ENCODE results near the gene MYH15.

DNA sequence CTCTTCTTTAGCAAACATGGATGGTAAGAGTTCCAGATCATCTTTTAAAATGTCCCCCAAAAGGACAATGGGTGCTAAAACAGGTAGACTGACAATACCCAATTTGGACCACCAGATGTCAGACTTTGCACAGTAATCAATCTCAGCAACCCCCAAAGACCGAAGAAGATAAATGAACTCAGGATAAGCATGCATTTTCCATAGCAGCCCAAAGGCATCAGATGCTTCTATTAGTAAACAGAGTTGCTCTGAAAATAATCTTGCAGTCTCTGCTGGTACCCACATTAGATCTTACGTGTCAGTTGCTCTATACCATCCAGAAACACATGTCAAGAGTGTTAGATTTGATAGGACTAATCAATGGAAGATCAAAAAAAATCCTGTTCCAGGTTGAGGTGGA lies 20.6 kb downstream of the MYH15 start:
- TF ChIP-seq, protein P1, sequence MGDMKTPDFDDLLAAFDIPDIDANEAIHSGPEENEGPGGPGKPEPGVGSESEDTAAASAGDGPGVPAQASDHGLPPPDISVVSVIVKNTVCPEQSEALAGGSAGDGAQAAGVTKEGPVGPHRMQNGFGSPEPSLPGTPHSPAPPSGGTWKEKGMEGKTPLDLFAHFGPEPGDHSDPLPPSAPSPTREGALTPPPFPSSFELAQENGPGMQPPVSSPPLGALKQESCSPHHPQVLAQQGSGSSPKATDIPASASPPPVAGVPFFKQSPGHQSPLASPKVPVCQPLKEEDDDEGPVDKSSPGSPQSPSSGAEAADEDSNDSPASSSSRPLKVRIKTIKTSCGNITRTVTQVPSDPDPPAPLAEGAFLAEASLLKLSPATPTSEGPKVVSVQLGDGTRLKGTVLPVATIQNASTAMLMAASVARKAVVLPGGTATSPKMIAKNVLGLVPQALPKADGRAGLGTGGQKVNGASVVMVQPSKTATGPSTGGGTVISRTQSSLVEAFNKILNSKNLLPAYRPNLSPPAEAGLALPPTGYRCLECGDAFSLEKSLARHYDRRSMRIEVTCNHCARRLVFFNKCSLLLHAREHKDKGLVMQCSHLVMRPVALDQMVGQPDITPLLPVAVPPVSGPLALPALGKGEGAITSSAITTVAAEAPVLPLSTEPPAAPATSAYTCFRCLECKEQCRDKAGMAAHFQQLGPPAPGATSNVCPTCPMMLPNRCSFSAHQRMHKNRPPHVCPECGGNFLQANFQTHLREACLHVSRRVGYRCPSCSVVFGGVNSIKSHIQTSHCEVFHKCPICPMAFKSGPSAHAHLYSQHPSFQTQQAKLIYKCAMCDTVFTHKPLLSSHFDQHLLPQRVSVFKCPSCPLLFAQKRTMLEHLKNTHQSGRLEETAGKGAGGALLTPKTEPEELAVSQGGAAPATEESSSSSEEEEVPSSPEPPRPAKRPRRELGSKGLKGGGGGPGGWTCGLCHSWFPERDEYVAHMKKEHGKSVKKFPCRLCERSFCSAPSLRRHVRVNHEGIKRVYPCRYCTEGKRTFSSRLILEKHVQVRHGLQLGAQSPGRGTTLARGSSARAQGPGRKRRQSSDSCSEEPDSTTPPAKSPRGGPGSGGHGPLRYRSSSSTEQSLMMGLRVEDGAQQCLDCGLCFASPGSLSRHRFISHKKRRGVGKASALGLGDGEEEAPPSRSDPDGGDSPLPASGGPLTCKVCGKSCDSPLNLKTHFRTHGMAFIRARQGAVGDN (IDR thresholded peaks at IDR 0.05): no peak
- TF ChIP-seq POLR2AphosphoS5 (IDR thresholded peaks at IDR 0.05; ENCODE audit: low read length) (no peak), ZZZ3 (IDR thresholded peaks at IDR 0.05; ENCODE audit: control insufficient read depth, insufficient read length, low read depth) (no peak), FOXK2 (IDR thresholded peaks at IDR 0.05) (no peak), RBBP5 (conservative IDR thresholded peaks at IDR 0.05) (no peak), GABPA (IDR thresholded peaks at IDR 0.05; ENCODE audit: low read depth) (no peak), ETV6 (conservative IDR thresholded peaks at IDR 0.05 in 1 of 2, IDR thresholded peaks at IDR 0.05 in 1 of 2; ENCODE audit: borderline replicate concordance in 1 of 2, low read depth in 1 of 2) (no peak), RUNX3 (IDR thresholded peaks at IDR 0.05; ENCODE audit: low read length) (no peak), ZNF24 (IDR thresholded peaks at IDR 0.05) (no peak)
- TF ChIP-seq, protein P2, sequence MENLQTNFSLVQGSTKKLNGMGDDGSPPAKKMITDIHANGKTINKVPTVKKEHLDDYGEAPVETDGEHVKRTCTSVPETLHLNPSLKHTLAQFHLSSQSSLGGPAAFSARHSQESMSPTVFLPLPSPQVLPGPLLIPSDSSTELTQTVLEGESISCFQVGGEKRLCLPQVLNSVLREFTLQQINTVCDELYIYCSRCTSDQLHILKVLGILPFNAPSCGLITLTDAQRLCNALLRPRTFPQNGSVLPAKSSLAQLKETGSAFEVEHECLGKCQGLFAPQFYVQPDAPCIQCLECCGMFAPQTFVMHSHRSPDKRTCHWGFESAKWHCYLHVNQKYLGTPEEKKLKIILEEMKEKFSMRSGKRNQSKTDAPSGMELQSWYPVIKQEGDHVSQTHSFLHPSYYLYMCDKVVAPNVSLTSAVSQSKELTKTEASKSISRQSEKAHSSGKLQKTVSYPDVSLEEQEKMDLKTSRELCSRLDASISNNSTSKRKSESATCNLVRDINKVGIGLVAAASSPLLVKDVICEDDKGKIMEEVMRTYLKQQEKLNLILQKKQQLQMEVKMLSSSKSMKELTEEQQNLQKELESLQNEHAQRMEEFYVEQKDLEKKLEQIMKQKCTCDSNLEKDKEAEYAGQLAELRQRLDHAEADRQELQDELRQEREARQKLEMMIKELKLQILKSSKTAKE (IDR thresholded peaks at IDR 0.05; ENCODE audit: low read depth, poor library complexity, severe bottlenecking): no peak
- TF ChIP-seq, protein P3, sequence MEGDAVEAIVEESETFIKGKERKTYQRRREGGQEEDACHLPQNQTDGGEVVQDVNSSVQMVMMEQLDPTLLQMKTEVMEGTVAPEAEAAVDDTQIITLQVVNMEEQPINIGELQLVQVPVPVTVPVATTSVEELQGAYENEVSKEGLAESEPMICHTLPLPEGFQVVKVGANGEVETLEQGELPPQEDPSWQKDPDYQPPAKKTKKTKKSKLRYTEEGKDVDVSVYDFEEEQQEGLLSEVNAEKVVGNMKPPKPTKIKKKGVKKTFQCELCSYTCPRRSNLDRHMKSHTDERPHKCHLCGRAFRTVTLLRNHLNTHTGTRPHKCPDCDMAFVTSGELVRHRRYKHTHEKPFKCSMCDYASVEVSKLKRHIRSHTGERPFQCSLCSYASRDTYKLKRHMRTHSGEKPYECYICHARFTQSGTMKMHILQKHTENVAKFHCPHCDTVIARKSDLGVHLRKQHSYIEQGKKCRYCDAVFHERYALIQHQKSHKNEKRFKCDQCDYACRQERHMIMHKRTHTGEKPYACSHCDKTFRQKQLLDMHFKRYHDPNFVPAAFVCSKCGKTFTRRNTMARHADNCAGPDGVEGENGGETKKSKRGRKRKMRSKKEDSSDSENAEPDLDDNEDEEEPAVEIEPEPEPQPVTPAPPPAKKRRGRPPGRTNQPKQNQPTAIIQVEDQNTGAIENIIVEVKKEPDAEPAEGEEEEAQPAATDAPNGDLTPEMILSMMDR (IDR thresholded peaks at IDR 0.05 in 2 of 3, conservative IDR thresholded peaks at IDR 0.05 in 1 of 3; ENCODE audit: control insufficient read depth in 2 of 3, extremely low read depth in 1 of 3, insufficient read depth in 1 of 3, low read depth in 3 of 3, low read length in 3 of 3): peak; percentile 69 to 79 (median 70)

Measured in GM12878 (cell line).